HUES48 (cell line): Measurements from ENCODE around the gene MICAL3.

Source experiments
- H3K27ac ChIP-seq: one replicate; pipeline ENCODE4 v1.7.0; 2013; ENCODE audit warnings: low read depth, low read length, inconsistent platforms
- H3K27me3 ChIP-seq: 2 replicates; pipeline ENCODE4 v1.6.1; 2013; ENCODE audit warnings: mild to moderate bottlenecking, low read length; ENCODE audit not compliant: control insufficient read depth, insufficient read depth
- H3K36me3 ChIP-seq: 2 replicates; pipeline ENCODE4 v1.6.1; 2013; ENCODE audit warnings: low read length; ENCODE audit not compliant: control insufficient read depth, insufficient read depth
- H3K4me1 ChIP-seq: 2 replicates; pipeline ENCODE4 v1.6.1; 2013; ENCODE audit warnings: mild to moderate bottlenecking, low read length; ENCODE audit not compliant: control insufficient read depth, insufficient read depth
- H3K4me3 ChIP-seq: 2 replicates; pipeline ENCODE4 v1.5.1; 2013; ENCODE audit warnings: mild to moderate bottlenecking, low read depth, low read length
- H3K9ac ChIP-seq: 2 replicates; pipeline ENCODE4 v1.6.1; 2013; ENCODE audit warnings: mild to moderate bottlenecking, low read depth, low read length, moderate library complexity
- H3K9me3 ChIP-seq: 2 replicates; pipeline ENCODE4 v1.6.1; 2013; ENCODE audit warnings: low read length; ENCODE audit not compliant: control insufficient read depth, insufficient read depth

Gene MICAL3

GRCh38 chr22:17872471-17872870 is 151.9 kb downstream of the MICAL3 start:
- H3K4me1 ChIP-seq = no peaks in the 10 kb centered on the region
- no peak overlapping the region for H3K4me3 ChIP-seq
- peaks cover 50% of the 10 kb centered on the region for H3K36me3 ChIP-seq
- no peak overlapping the region for H3K27ac ChIP-seq
- H3K9me3 ChIP-seq = no peaks in the 10 kb centered on the region
- peaks cover 28% of the 10 kb centered on the region for H3K27me3 ChIP-seq
- no peak overlapping the region for H3K9ac ChIP-seq

GRCh38 chr22:17871726-17872458 is 152.5 kb downstream of the MICAL3 start:
- H3K4me1 ChIP-seq = no peaks in the 10 kb centered on the region
- no peak overlapping the region for H3K27ac ChIP-seq
- H3K27me3 ChIP-seq = peaks cover 23% of the 10 kb centered on the region
- H3K9me3 ChIP-seq = no peaks in the 10 kb centered on the region
- peaks cover 50% of the 10 kb centered on the region for H3K36me3 ChIP-seq
- H3K9ac ChIP-seq = no peak overlapping the region
- no peak overlapping the region for H3K4me3 ChIP-seq

- Histone ChIP-seq H3K27ac (no peak overlapping the region), H3K36me3 (peaks cover 55% of the 10 kb centered on the region), H3K4me3 (no peak overlapping the region), H3K27me3 (peaks cover 10% of the 10 kb centered on the region; the same call in 1 of the 2 replicates), H3K9me3 (no peaks in the 10 kb centered on the region), H3K9ac (no peak overlapping the region), H3K4me1 (no peaks in the 10 kb centered on the region)
Observed at GRCh38 chr22:17870407-17870806, 154.0 kb downstream of the MICAL3 start.

GRCh38 chr22:17869285-17870096 is 154.9 kb downstream of the MICAL3 start:
- no peaks in the 10 kb centered on the region for H3K4me1 ChIP-seq
- no peaks in the 10 kb centered on the region for H3K9me3 ChIP-seq
- H3K9ac ChIP-seq = no peak overlapping the region
- H3K4me3 ChIP-seq = no peak overlapping the region
- H3K27ac ChIP-seq = no peak overlapping the region
- peaks cover 64% of the 10 kb centered on the region for H3K36me3 ChIP-seq
- H3K27me3 ChIP-seq = peaks cover 4% of the 10 kb centered on the region; the same call in 1 of the 2 replicates

- H3K4me1 ChIP-seq = no peaks in the 10 kb centered on the region
- H3K27ac ChIP-seq = no peak overlapping the region
- H3K9ac ChIP-seq = no peak overlapping the region
- no peaks in the 10 kb centered on the region for H3K9me3 ChIP-seq
- peaks cover 64% of the 10 kb centered on the region for H3K36me3 ChIP-seq
- H3K27me3 ChIP-seq = no peaks in the 10 kb centered on the region
- no peak overlapping the region for H3K4me3 ChIP-seq
Observed at GRCh38 chr22:17868771-17869170, 155.6 kb downstream of the MICAL3 start.

- Histone ChIP-seq H3K27me3 (no peaks in the 10 kb centered on the region), H3K36me3 (peaks cover 66% of the 10 kb centered on the region), H3K9ac (no peak overlapping the region), H3K27ac (no peak overlapping the region), H3K4me3 (no peak overlapping the region), H3K4me1 (no peaks in the 10 kb centered on the region), H3K9me3 (no peaks in the 10 kb centered on the region)
Observed at GRCh38 chr22:17867160-17867785, 157.1 kb downstream of the MICAL3 start.

GRCh38 chr22:17866621-17867020 is 157.7 kb downstream of the MICAL3 start:
- Histone ChIP-seq H3K9ac (no peak overlapping the region), H3K36me3 (peaks cover 59% of the 10 kb centered on the region), H3K4me1 (no peaks in the 10 kb centered on the region), H3K27ac (no peak overlapping the region), H3K27me3 (no peaks in the 10 kb centered on the region), H3K9me3 (no peaks in the 10 kb centered on the region), H3K4me3 (no peak overlapping the region)

- Histone ChIP-seq H3K9me3 (no peaks in the 10 kb centered on the region), H3K9ac (no peak overlapping the region), H3K36me3 (peaks cover 54% of the 10 kb centered on the region)
Observed at GRCh38 chr22:17866127-17866526, 158.2 kb downstream of the MICAL3 start.

GRCh38 chr22:17865183-17866055 is 158.9 kb downstream of the MICAL3 start:
- no peaks in the 10 kb centered on the region for H3K9me3 ChIP-seq
- H3K27ac ChIP-seq = no peak overlapping the region
- peaks cover 47% of the 10 kb centered on the region for H3K36me3 ChIP-seq
- H3K27me3 ChIP-seq = no peaks in the 10 kb centered on the region
- no peak overlapping the region for H3K9ac ChIP-seq
- no peak overlapping the region for H3K4me3 ChIP-seq
- H3K4me1 ChIP-seq = no peaks in the 10 kb centered on the region

More at GRCh38 chr22:17866127-17866526, 158.2 kb downstream of the MICAL3 start:
- no peaks in the 10 kb centered on the region for H3K27me3 ChIP-seq
- H3K4me3 ChIP-seq = no peak overlapping the region
- H3K4me1 ChIP-seq = no peaks in the 10 kb centered on the region
- H3K27ac ChIP-seq = no peak overlapping the region

GRCh38 chr22:17864398-17865182 is 159.8 kb downstream of the MICAL3 start:
- Histone ChIP-seq H3K9me3 (no peaks in the 10 kb centered on the region), H3K4me3 (no peak overlapping the region), H3K9ac (no peak overlapping the region), H3K27ac (no peak overlapping the region), H3K36me3 (peaks cover 44% of the 10 kb centered on the region), H3K4me1 (no peaks in the 10 kb centered on the region), H3K27me3 (no peaks in the 10 kb centered on the region)
